AG10803 (cell line): ENCODE measurements around the gene NAA11.

ENCODE experiments used
- DNase-seq: peaks from one replicate; pipeline ENCODE4 v3.0.0; 2010; ENCODE audit warnings: low read depth
- H3K4me3 ChIP-seq: 2 replicates; pipeline ENCODE4 v1.5.1; 2011; ENCODE audit warnings: mild to moderate bottlenecking, low read length, control low read depth
- CTCF ChIP-seq: conservative IDR thresholded peaks from 2 replicates; pipeline ENCODE4 v1.5.1; 2011; ENCODE audit warnings: mild to moderate bottlenecking, low read length, control low read depth, inconsistent platforms

Gene NAA11

DNA sequence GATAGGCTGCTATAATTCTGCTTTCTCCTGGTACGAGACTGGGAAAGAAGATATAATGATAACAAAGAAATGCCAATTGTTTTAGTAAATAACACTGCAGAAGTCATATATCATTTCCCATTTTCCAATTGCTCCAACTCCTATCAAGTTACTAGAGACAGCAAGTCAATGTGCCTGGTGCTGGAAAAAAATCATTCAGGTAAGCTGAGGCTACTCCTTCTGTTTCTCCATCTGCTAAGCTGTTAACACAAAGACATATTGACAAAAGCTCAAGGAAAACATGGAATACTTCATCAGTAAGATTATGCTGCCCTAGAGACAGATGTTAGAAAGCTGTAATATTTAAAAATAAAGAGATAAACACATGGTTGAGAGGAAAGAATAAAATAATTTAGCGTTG, 10.0 kb downstream of the NAA11 start:
- DNase-seq = no peak
- TF ChIP-seq CTCF = no peak

GRCh38 chr4:79311279-79311678, 14.6 kb downstream of the NAA11 start:
- no peak overlapping the region for H3K4me3 ChIP-seq
- no peak for TF ChIP-seq CTCF
- no peak for DNase-seq

More for the DNA sequence above, 10.0 kb downstream of the NAA11 start:
- no peak overlapping the region for H3K4me3 ChIP-seq

GRCh38 chr4:79308971-79309370, 16.9 kb downstream of the NAA11 start:
- no peak for DNase-seq
- TF ChIP-seq CTCF = no peak
- H3K4me3 ChIP-seq = no peak overlapping the region

GRCh38 chr4:79308137-79308536, 17.7 kb downstream of the NAA11 start:
- DNase-seq = no peak
- no peak overlapping the region for H3K4me3 ChIP-seq
- no peak for TF ChIP-seq CTCF

DNA sequence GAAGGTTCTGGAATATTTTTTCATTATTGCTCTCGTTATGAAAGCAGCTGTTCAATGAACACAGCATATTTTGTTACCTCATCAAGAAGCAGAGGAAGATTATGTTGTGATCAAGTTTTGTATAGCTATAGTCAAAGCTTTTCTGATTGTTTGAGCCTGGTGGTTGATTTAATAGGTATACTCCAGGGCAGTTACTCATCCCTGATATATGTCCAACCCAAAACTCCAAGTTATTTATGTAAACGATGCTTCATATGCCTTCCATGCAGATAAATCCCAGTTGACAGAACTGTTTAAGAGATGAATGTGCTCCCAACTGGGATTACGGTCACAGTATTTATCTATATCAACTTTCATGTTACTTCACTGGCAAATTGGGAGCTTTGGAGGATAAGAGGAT, 19.1 kb downstream of the NAA11 start:
- DNase-seq = no peak
- no peak overlapping the region for H3K4me3 ChIP-seq
- no peak for TF ChIP-seq CTCF

GRCh38 chr4:79300280-79300679, 25.6 kb downstream of the NAA11 start:
- no peak for DNase-seq
- no peak overlapping the region for H3K4me3 ChIP-seq
- TF ChIP-seq CTCF = no peak

DNA sequence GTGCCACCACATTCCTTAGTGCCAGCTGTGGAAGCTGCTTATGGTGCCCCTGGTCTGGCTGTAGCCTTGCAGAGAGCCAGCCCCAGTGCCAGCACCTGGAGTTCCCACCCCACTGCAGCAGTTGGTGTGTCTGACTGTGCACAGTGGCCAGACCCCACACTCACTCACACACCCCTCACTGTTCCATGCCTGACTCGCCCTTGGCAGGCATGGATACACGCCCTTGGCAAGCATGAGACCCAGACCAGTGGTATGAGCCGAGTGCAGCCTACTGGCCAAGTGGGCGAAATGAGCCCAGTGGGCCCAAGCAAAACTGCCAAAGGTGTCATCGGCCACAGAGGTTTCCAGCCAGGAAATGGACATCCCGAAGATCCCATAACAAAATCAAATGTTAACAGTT, 27.4 kb downstream of the NAA11 start:
- no peak for TF ChIP-seq CTCF
- no peak for DNase-seq
- H3K4me3 ChIP-seq = no peak overlapping the region
